ENCODE data around the gene SLC1A2. TPM values are rescaled to one million over a fixed set of nuclear protein-coding genes. Genes with fewer than 3 reads are reported as not detected.

SLC1A2 gene
- total RNA-seq, 1 donor from 2014 or later, result 0.10 TPM

GRCh38 chr11:35348898-35349687, 70.3 kb downstream of the SLC1A2 start:
- no peak for TF ChIP-seq CTCF (IDR thresholded peaks at IDR 0.05)
- H3K4me3 Mint-ChIP-seq (ENCODE audit: unreplicated experiment), result no peak overlapping the region
- H3K4me1 Mint-ChIP-seq (ENCODE audit: low read depth), result peaks cover 48% of the 10 kb centered on the region
- no peaks in the 10 kb centered on the region for H3K9me3 Mint-ChIP-seq (ENCODE audit: low read depth)
- no peaks in the 10 kb centered on the region for H3K27me3 Mint-ChIP-seq (ENCODE audit: low read depth)
- H3K27ac Mint-ChIP-seq (ENCODE audit: unreplicated experiment), result no peak overlapping the region
- DNase-seq (ENCODE audit: low spot score), result no peak
- no peaks in the 10 kb centered on the region for H3K36me3 Mint-ChIP-seq (ENCODE audit: low read depth)

- no peak overlapping the region for H3K27ac Mint-ChIP-seq (ENCODE audit: unreplicated experiment)
- H3K4me3 Mint-ChIP-seq (ENCODE audit: unreplicated experiment), result no peak overlapping the region
- no peaks in the 10 kb centered on the region for H3K9me3 Mint-ChIP-seq (ENCODE audit: low read depth)
- no peak for DNase-seq (ENCODE audit: low spot score)
- no peaks in the 10 kb centered on the region for H3K27me3 Mint-ChIP-seq (ENCODE audit: low read depth)
- no peak for TF ChIP-seq CTCF (IDR thresholded peaks at IDR 0.05)
- peaks cover 41% of the 10 kb centered on the region for H3K4me1 Mint-ChIP-seq (ENCODE audit: low read depth)
- no peaks in the 10 kb centered on the region for H3K36me3 Mint-ChIP-seq (ENCODE audit: low read depth)
Measured at GRCh38 chr11:35347921-35348331, 71.4 kb downstream of the SLC1A2 start.

- DNase-seq (ENCODE audit: low spot score), result no peak
- H3K27ac Mint-ChIP-seq (ENCODE audit: unreplicated experiment), result no peak overlapping the region
- H3K4me1 Mint-ChIP-seq (ENCODE audit: low read depth), result peaks cover 36% of the 10 kb centered on the region
- H3K27me3 Mint-ChIP-seq (ENCODE audit: low read depth), result no peaks in the 10 kb centered on the region
- no peak for TF ChIP-seq CTCF (IDR thresholded peaks at IDR 0.05)
- H3K36me3 Mint-ChIP-seq (ENCODE audit: low read depth), result no peaks in the 10 kb centered on the region
- no peak overlapping the region for H3K4me3 Mint-ChIP-seq (ENCODE audit: unreplicated experiment)
- no peaks in the 10 kb centered on the region for H3K9me3 Mint-ChIP-seq (ENCODE audit: low read depth)
Measured at GRCh38 chr11:35347173-35347878, 72.0 kb downstream of the SLC1A2 start.

GRCh38 chr11:35346472-35347156, 72.7 kb downstream of the SLC1A2 start:
- Mint-ChIP-seq H3K36me3 (ENCODE audit: low read depth) (no peaks in the 10 kb centered on the region), H3K4me3 (ENCODE audit: unreplicated experiment) (no peak overlapping the region), H3K27me3 (ENCODE audit: low read depth) (no peaks in the 10 kb centered on the region), H3K4me1 (ENCODE audit: low read depth) (peaks cover 29% of the 10 kb centered on the region), H3K27ac (ENCODE audit: unreplicated experiment) (no peak overlapping the region), H3K9me3 (ENCODE audit: low read depth) (no peaks in the 10 kb centered on the region)
- no peak for TF ChIP-seq CTCF (IDR thresholded peaks at IDR 0.05)
- DNase-seq (ENCODE audit: low spot score), result no peak

All from chondrocyte (in vitro differentiated cells).